ENCODE results near the gene UBA1.
A peak's percentile ranks its signal among the peaks of the same experiment; 100 is the strongest.
"Not testable (repeated sequence)": the region's sequence is repeated elsewhere in the genome, so short reads cannot be mapped to it uniquely, and the experiment has no call there.

UBA1 gene

GRCh38 chrX:47232803-47233332 lies 39.2 kb downstream of the UBA1 start, which contains the start of gene USP11:
USP11 (plus strand) TSS chrX:47233009; CDS start chrX:47233044, 35 bp downstream.
- DNase-seq = peak; percentile 17

GRCh38 chrX:47233333-47234113 lies 39.9 kb downstream of the UBA1 start:
- peak; percentile 89 for DNase-seq

- DNase-seq = no peak
These were observed 41.0 kb downstream of the UBA1 start for GRCh38 chrX:47234583-47234982.

- no peak for DNase-seq
These were observed 42.1 kb downstream of the UBA1 start for GRCh38 chrX:47235691-47236103.

GRCh38 chrX:47239199-47239598 lies 45.6 kb downstream of the UBA1 start:
- DNase-seq = no peak

GRCh38 chrX:47239898-47240545 lies 46.4 kb downstream of the UBA1 start:
- no peak for DNase-seq

GRCh38 chrX:47240619-47241018 lies 47.0 kb downstream of the UBA1 start:
- DNase-seq = no peak

GRCh38 chrX:47241201-47242011 lies 47.8 kb downstream of the UBA1 start:
- no peak for DNase-seq

- DNase-seq = no peak
These were observed 48.7 kb downstream of the UBA1 start for GRCh38 chrX:47242321-47242720.

GRCh38 chrX:47243351-47243750 lies 49.7 kb downstream of the UBA1 start:
- no peak for DNase-seq

GRCh38 chrX:47244676-47245075 lies 51.0 kb downstream of the UBA1 start:
- DNase-seq = no peak

- DNase-seq = no peak
These were observed 51.5 kb downstream of the UBA1 start for GRCh38 chrX:47245156-47245555.

GRCh38 chrX:47247206-47247998 lies 53.8 kb downstream of the UBA1 start:
- no peak for DNase-seq

- no peak for DNase-seq
These were observed 54.3 kb downstream of the UBA1 start for GRCh38 chrX:47247999-47248320.

GRCh38 chrX:47248576-47248975 lies 54.9 kb downstream of the UBA1 start:
- DNase-seq = no peak

GRCh38 chrX:47250017-47250347 lies 56.4 kb downstream of the UBA1 start:
- DNase-seq = no peak

- not testable (repeated sequence) for DNase-seq
These were observed 64.0 kb downstream of the UBA1 start for GRCh38 chrX:47257620-47258019.

All from stimulated activated CD4-positive, alpha-beta T cell treated with anti-CD3 and anti-CD28 coated beads, Interleukin-4, amount 100 ng/mL, for 1 hour (primary cell).